ENCODE data around the gene NR1D1. TPM values are rescaled to one million over a fixed set of nuclear protein-coding genes. Genes with fewer than 3 reads are reported as not detected.

Gene NR1D1
- total and polyA plus RNA-seq, 2 of the 13 experiments (the other 11 are each of a cell fraction or from before 2014, with no cell fraction given): 2.1 to 2.7 TPM

GRCh38 chr17:40121181-40122135 lies 21.1 kb upstream of the NR1D1 start, which contains the start of gene MSL1 (continued):
- TF ChIP-seq ZNF367 (CRISPR knock-in tag; IDR thresholded peaks at IDR 0.05; ENCODE audit: borderline replicate concordance) (no peak), CCDC6 (CRISPR knock-in tag; IDR thresholded peaks at IDR 0.05) (no peak), ZFYVE20 (CRISPR knock-in tag; IDR thresholded peaks at IDR 0.05; ENCODE audit: borderline replicate concordance, low read depth) (no peak), ZNF687 (CRISPR knock-in tag; IDR thresholded peaks at IDR 0.05) (peak; percentile 65), ZNF546 (CRISPR knock-in tag; conservative IDR thresholded peaks at IDR 0.05) (no peak), PTBP1 (IDR thresholded peaks at IDR 0.05; ENCODE audit: low read depth, low read length, poor library complexity, severe bottlenecking) (no peak), POGZ (CRISPR knock-in tag; IDR thresholded peaks at IDR 0.05) (0 out of 2 replicates have a peak, but pooled peaks have one; percentile 20), MXD4 (CRISPR knock-in tag; IDR thresholded peaks at IDR 0.05) (no peak)
- TF ChIP-seq, protein P1, sequence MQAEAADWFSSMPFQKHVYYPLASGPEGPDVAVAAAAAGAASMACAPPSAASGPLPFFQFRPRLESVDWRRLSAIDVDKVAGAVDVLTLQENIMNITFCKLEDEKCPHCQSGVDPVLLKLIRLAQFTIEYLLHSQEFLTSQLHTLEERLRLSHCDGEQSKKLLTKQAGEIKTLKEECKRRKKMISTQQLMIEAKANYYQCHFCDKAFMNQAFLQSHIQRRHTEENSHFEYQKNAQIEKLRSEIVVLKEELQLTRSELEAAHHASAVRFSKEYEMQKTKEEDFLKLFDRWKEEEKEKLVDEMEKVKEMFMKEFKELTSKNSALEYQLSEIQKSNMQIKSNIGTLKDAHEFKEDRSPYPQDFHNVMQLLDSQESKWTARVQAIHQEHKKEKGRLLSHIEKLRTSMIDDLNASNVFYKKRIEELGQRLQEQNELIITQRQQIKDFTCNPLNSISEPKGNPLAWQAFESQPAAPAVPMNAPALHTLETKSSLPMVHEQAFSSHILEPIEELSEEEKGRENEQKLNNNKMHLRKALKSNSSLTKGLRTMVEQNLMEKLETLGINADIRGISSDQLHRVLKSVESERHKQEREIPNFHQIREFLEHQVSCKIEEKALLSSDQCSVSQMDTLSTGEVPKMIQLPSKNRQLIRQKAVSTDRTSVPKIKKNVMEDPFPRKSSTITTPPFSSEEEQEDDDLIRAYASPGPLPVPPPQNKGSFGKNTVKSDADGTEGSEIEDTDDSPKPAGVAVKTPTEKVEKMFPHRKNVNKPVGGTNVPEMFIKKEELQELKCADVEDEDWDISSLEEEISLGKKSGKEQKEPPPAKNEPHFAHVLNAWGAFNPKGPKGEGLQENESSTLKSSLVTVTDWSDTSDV (CRISPR knock-in tag; IDR thresholded peaks at IDR 0.05): no peak
- TF ChIP-seq, protein P2, sequence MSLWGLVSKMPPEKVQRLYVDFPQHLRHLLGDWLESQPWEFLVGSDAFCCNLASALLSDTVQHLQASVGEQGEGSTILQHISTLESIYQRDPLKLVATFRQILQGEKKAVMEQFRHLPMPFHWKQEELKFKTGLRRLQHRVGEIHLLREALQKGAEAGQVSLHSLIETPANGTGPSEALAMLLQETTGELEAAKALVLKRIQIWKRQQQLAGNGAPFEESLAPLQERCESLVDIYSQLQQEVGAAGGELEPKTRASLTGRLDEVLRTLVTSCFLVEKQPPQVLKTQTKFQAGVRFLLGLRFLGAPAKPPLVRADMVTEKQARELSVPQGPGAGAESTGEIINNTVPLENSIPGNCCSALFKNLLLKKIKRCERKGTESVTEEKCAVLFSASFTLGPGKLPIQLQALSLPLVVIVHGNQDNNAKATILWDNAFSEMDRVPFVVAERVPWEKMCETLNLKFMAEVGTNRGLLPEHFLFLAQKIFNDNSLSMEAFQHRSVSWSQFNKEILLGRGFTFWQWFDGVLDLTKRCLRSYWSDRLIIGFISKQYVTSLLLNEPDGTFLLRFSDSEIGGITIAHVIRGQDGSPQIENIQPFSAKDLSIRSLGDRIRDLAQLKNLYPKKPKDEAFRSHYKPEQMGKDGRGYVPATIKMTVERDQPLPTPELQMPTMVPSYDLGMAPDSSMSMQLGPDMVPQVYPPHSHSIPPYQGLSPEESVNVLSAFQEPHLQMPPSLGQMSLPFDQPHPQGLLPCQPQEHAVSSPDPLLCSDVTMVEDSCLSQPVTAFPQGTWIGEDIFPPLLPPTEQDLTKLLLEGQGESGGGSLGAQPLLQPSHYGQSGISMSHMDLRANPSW (CRISPR knock-in tag; IDR thresholded peaks at IDR 0.05; ENCODE audit: borderline replicate concordance): no peak
